B cell (primary cell): Measurements from ENCODE around the gene HCRTR2. TPM values are rescaled to one million over a fixed set of nuclear protein-coding genes. Genes with fewer than 3 reads are reported as not detected.

Source experiments
- ATAC-seq: fragments of 200-7000 bp; cut with Tn5 transposase; one replicate; pipeline ENCODE4 v1.10.0; 2021; ENCODE audit warnings: low read depth, mild to moderate bottlenecking, moderate number of reproducible peaks, moderate library complexity
- CTCF ChIA-PET: fragments of 350-600 bp; sonication (Branson Sonifier 250); formaldehyde crosslinking; loops from one replicate; lab custom pipeline; 2021; ENCODE audit warnings: antibody characterized with exemption, inconsistent platforms; lab: Charles Lee
- POLR2A ChIA-PET: fragments of 350-600 bp; sonication (Branson Sonifier 250); formaldehyde crosslinking; loops from one replicate; lab custom pipeline; 2021; ENCODE audit warnings: antibody characterized with exemption; lab: Charles Lee
- DNase-seq: peaks from one replicate; pipeline ENCODE4 v3.0.0; 2013
- H2AFZ ChIP-seq: 2 replicates; pipeline ENCODE4 v1.6.1; 2012; ENCODE audit warnings: mild to moderate bottlenecking, low read depth, low read length; ENCODE audit not compliant: insufficient read depth, poor library complexity, severe bottlenecking
- H3K27ac ChIP-seq, 2 donors: 1 replicate in 1 of 2; 2 replicates in 1 of 2; pipeline ENCODE4 v1.5.1; 2012 to 2013; ENCODE audit warnings: low read length in 2 of 2, mild to moderate bottlenecking in 2 of 2, moderate library complexity in 1 of 2
- H3K27me3 ChIP-seq, 4 experiments: fragments of 200-600 bp in 1 of 4; sonication (generic) in 1 of 4; replicated peaks in 1 of 4; 1 replicate in 2 of 4; 2 replicates in 2 of 4; pipeline versions ENCODE4 v1.6.1 to v1.7.0; 2013 to 2016; ENCODE audit warnings: low read length in 3 of 4, mild to moderate bottlenecking in 2 of 4, mixed read lengths in 1 of 4, moderate library complexity in 1 of 4; ENCODE audit not compliant: insufficient read depth in 4 of 4, control insufficient read depth in 3 of 4; ENCODE audit errors: control extremely low read depth in 1 of 4
- H3K36me3 ChIP-seq, 2 experiments: replicated peaks in 1 of 2; 1 replicate in 1 of 2; 2 replicates in 1 of 2; pipeline versions ENCODE4 v1.6.1 to v1.7.1; 2013; ENCODE audit warnings: low read length in 1 of 2; ENCODE audit not compliant: insufficient read depth in 2 of 2, control insufficient read depth in 1 of 2; ENCODE audit errors: control extremely low read depth in 1 of 2, extremely low read depth in 1 of 2
- H3K4me1 ChIP-seq, 2 donors: fragments of 200-600 bp in 1 of 2; sonication (generic) in 1 of 2; 1 replicate in 1 of 2; 2 replicates in 1 of 2; pipeline versions ENCODE4 v1.5.1 to v1.6.1; 2013 to 2017; ENCODE audit warnings: low read length in 2 of 2; ENCODE audit not compliant: control insufficient read depth in 2 of 2, insufficient read depth in 2 of 2
- H3K4me2 ChIP-seq: replicated peaks from 2 replicates; pipeline ENCODE3; 2012; ENCODE audit warnings: mild to moderate bottlenecking, low read depth, low read length; ENCODE audit not compliant: poor library complexity, severe bottlenecking
- H3K4me3 ChIP-seq, 5 experiments: fragments of 200-600 bp in 1 of 5; sonication (generic) in 1 of 5; 1 replicate in 3 of 5; 2 replicates in 2 of 5; pipeline versions ENCODE4 v1.5.1 to v1.7.0; 2011 to 2016; ENCODE audit warnings: low read length in 4 of 5, mild to moderate bottlenecking in 4 of 5, low read depth in 2 of 5, control low read depth in 1 of 5, moderate library complexity in 1 of 5; ENCODE audit not compliant: insufficient read depth in 1 of 5; ENCODE audit errors: control extremely low read depth in 1 of 5, extremely low read depth in 1 of 5
- H3K79me2 ChIP-seq: fragments of 200-600 bp; sonication (generic); one replicate; pipeline ENCODE4 v1.6.0; 2016; ENCODE audit warnings: low read length; ENCODE audit not compliant: control insufficient read depth, insufficient read depth
- H3K9ac ChIP-seq: fragments of 200-600 bp; sonication (generic); 2 replicates; pipeline ENCODE4 v1.6.1; 2017; ENCODE audit warnings: mild to moderate bottlenecking, low read length, moderate library complexity
- H3K9me3 ChIP-seq, 3 donors: one replicate each; pipeline versions ENCODE4 v1.6.1 to v1.7.1; 2013; ENCODE audit warnings: low read length in 2 of 3; ENCODE audit not compliant: control insufficient read depth in 2 of 3, insufficient read depth in 1 of 3; ENCODE audit errors: control extremely low read depth in 1 of 3
- H4K20me1 ChIP-seq: 2 replicates; pipeline ENCODE4 v1.6.0; 2012; ENCODE audit warnings: mild to moderate bottlenecking, low read length; ENCODE audit not compliant: insufficient read depth, control insufficient read depth, poor library complexity, severe bottlenecking
- H3K27ac Mint-ChIP-seq: one replicate; pipeline ENCODE4 v1.8.0; 2021; ENCODE audit warnings: mixed read lengths
- H3K27me3 Mint-ChIP-seq: one replicate; pipeline ENCODE4 v1.8.0; 2021; ENCODE audit warnings: mixed read lengths
- H3K4me1 Mint-ChIP-seq: one replicate; pipeline ENCODE4 v1.8.0; 2021; ENCODE audit warnings: mixed read lengths
- H3K4me3 Mint-ChIP-seq: one replicate; pipeline ENCODE4 v1.8.0; 2021; ENCODE audit warnings: mixed read lengths
- H3K9me3 Mint-ChIP-seq: one replicate; pipeline ENCODE4 v1.8.0; 2022; ENCODE audit warnings: mixed read lengths; ENCODE audit not compliant: insufficient read depth
- EZH2 ChIP-seq: IDR thresholded peaks from 2 replicates; pipeline ENCODE4 v1.6.1; 2012; ENCODE audit warnings: borderline replicate concordance, low read depth, mild to moderate bottlenecking, moderate library complexity, low read length; ENCODE audit not compliant: insufficient read depth, poor library complexity, severe bottlenecking
- WGBS: methylation state at CpG from one replicate; pipeline ENCODE4 v1.1.5; 2013; ENCODE audit warnings: missing lambda C conversion rate; ENCODE audit not compliant: insufficient coverage; 5-methylcytosine and 5-hydroxymethylcytosine counted together
- intact Hi-C: fragments of 100-400 bp; cut with micrococcal nuclease; formaldehyde crosslinking; loops from one replicate; pipeline ENCODE4 v1.10.0; 2022
- polyA plus RNA-seq: library from polyadenylated mRNA; depleted of rRNA; stranded (reverse); fragments of >200 nt; gene quantifications from 2 replicates; pipeline ENCODE4 v1.2.3, GENCODE V29; 2012
- total RNA-seq, 2 donors: library from RNA; stranded (reverse); fragments of 120-200 nt in 1 of 2; gene quantifications; 1 replicate in 1 of 2; 2 replicates in 1 of 2; pipeline versions ENCODE4 v1.2.3 to v1.2.4, GENCODE V29; 2013 to 2022
- TF ChIP-seq, protein P1 (sequence below): fragments of 200-600 bp; IDR thresholded peaks from one replicate; pipeline ENCODE4 v1.8.0; 2022; ENCODE audit warnings: antibody characterized with exemption, mild to moderate bottlenecking

HCRTR2 gene
- total and polyA plus RNA-seq, 2 donors (not counting 1 experiment from before 2014, with no cell fraction given): not detected

DNA sequence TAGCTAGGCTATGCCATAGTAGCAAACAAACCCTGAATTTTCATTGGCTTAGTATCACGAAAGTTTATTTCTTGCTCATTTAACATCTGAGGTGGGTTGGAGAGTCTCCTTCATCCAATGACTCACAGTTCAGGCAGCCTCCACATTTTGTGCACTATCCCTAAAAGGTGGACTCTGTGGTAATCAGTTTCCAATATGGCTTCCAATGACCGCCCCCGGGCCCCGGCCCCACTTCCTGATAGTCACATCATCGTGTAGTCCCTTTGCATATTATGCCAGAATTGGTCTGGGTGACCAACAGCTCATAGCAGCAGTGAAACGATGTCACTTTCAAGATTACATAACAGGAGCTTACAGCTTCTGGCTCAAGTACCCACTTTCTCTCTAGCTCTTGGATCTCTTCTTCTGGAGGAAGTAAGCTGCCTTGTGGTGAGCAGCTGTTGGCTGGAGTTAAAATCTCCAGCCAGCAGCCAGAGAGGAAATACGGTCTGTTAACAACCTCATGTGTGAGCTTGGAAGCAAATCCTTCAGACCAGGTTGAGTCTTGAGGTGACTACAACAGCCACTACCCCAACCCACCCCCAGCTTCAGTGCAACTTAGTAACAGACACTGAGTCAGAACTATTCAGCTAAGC, 7.8 kb downstream of the HCRTR2 start:
- intact Hi-C loops: no loop called here
- Mint-ChIP-seq H3K4me1 (no peaks in the 10 kb centered on the region), H3K4me3 (no peak overlapping the region), H3K27me3 (no peaks in the 10 kb centered on the region), H3K9me3 (peaks cover 6% of the 10 kb centered on the region), H3K27ac (no peak overlapping the region)
- ChIA-PET CTCF (no interaction called here), POLR2A (no interaction called here)
- Histone ChIP-seq H3K9ac (no peak overlapping the region), H2AFZ (no peak overlapping the region), H3K9me3 (no peaks in the 10 kb centered on the region), H3K27me3 (no peaks in the 10 kb centered on the region), H3K27ac (no peak overlapping the region), H3K4me1 (no peaks in the 10 kb centered on the region), H3K4me3 (no peak overlapping the region), H3K79me2 (no peaks in the 10 kb centered on the region), H4K20me1 (no peaks in the 10 kb centered on the region), H3K4me2 (no peak overlapping the region), H3K36me3 (no peaks in the 10 kb centered on the region)
- 38% methylated on average over 7 of the region's 7 CpGs for WGBS
- TF ChIP-seq, protein P1, sequence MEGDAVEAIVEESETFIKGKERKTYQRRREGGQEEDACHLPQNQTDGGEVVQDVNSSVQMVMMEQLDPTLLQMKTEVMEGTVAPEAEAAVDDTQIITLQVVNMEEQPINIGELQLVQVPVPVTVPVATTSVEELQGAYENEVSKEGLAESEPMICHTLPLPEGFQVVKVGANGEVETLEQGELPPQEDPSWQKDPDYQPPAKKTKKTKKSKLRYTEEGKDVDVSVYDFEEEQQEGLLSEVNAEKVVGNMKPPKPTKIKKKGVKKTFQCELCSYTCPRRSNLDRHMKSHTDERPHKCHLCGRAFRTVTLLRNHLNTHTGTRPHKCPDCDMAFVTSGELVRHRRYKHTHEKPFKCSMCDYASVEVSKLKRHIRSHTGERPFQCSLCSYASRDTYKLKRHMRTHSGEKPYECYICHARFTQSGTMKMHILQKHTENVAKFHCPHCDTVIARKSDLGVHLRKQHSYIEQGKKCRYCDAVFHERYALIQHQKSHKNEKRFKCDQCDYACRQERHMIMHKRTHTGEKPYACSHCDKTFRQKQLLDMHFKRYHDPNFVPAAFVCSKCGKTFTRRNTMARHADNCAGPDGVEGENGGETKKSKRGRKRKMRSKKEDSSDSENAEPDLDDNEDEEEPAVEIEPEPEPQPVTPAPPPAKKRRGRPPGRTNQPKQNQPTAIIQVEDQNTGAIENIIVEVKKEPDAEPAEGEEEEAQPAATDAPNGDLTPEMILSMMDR: no peak
- no peak for TF ChIP-seq EZH2
- DNase-seq (no peak), ATAC-seq (no peak)

GRCh38 chr6:55184782-55185530, 10.6 kb downstream of the HCRTR2 start:
- no peaks in the 10 kb centered on the region for H3K27me3 Mint-ChIP-seq
- intact Hi-C loops: no loop called here
- H3K9ac ChIP-seq: no peak overlapping the region
- DNase-seq: no peak
- no peaks in the 10 kb centered on the region for H3K79me2 ChIP-seq
- no peak overlapping the region for H3K4me3 Mint-ChIP-seq
- ChIA-PET POLR2A (no interaction called here), CTCF (no interaction called here)
- no peak overlapping the region for H3K27ac Mint-ChIP-seq
- no peak overlapping the region for H2AFZ ChIP-seq
- H3K27ac ChIP-seq: no peak overlapping the region
- H3K4me3 ChIP-seq: no peak overlapping the region
- no peak for ATAC-seq
- H3K9me3 ChIP-seq: no peaks in the 10 kb centered on the region
- H3K36me3 ChIP-seq: no peaks in the 10 kb centered on the region
- H3K4me2 ChIP-seq: no peak overlapping the region
- no CpG with 5 or more reads among the region's 4 CpGs for WGBS
- no peaks in the 10 kb centered on the region for H4K20me1 ChIP-seq
- H3K27me3 ChIP-seq: no peaks in the 10 kb centered on the region
- H3K9me3 Mint-ChIP-seq: peaks cover 6% of the 10 kb centered on the region
- no peaks in the 10 kb centered on the region for H3K4me1 Mint-ChIP-seq
- no peak for TF ChIP-seq EZH2
- TF ChIP-seq, protein P1: no peak
- H3K4me1 ChIP-seq: no peaks in the 10 kb centered on the region
